Transverse colon (tissue), 4 donors: Measurements from ENCODE around the gene RASSF3.

ENCODE experiments used
- CTCF ChIP-seq, 5 experiments: fragments of 200-600 bp in 3 of 5; fragments of 450-650 bp in 2 of 5; sonication (generic) in 3 of 5; IDR thresholded peaks; 1 replicate in 2 of 5; 2 replicates in 3 of 5; pipeline ENCODE4 v1.5.1; 2016 to 2017; ENCODE audit warnings: antibody characterized with exemption in 5 of 5, inconsistent platforms in 3 of 5, mild to moderate bottlenecking in 2 of 5, moderate library complexity in 1 of 5
- POLR2AphosphoS5 ChIP-seq, 3 donors: sonication (generic); formaldehyde crosslinking; IDR thresholded peaks; one replicate each; pipeline ENCODE4 v1.6.1; 2016; ENCODE audit warnings: antibody characterized with exemption in 3 of 3

- TF ChIP-seq POLR2AphosphoS5 (IDR thresholded peaks at IDR 0.05) (no peak), CTCF (IDR thresholded peaks at IDR 0.05) (no peak)
Observed at GRCh38 chr12:64737539-64737938, 127.2 kb downstream of the RASSF3 start.
